Colonic mucosa (tissue), 4 donors: ENCODE data around the gene BBS12. TPM values are rescaled to one million over a fixed set of nuclear protein-coding genes. Genes with fewer than 3 reads are reported as not detected.

Experiments
- DNase-seq: peaks from one replicate; pipeline ENCODE4 v3.0.0-alpha.2; 2020
- H3K27ac ChIP-seq: fragments of 200-600 bp; one replicate; pipeline ENCODE4 v1.8.0; 2021
- H3K27me3 ChIP-seq: fragments of 200-600 bp; one replicate; pipeline ENCODE4 v1.8.0; 2021
- H3K36me3 ChIP-seq: fragments of 200-600 bp; one replicate; pipeline ENCODE4 v1.8.0; 2021
- H3K4me1 ChIP-seq: fragments of 200-600 bp; one replicate; pipeline ENCODE4 v1.8.0; 2021; ENCODE audit warnings: mild to moderate bottlenecking
- H3K4me3 ChIP-seq: fragments of 200-600 bp; one replicate; pipeline ENCODE4 v1.8.0; 2021
- H3K9ac ChIP-seq, 2 donors: one replicate each; pipeline ENCODE4 v1.7.0; 2013; ENCODE audit warnings: control low read depth in 2 of 2, low read depth in 2 of 2, low read length in 2 of 2
- H3K9me3 ChIP-seq: fragments of 200-600 bp; one replicate; pipeline ENCODE4 v1.8.0; 2021
- intact Hi-C: fragments of 100-400 bp; cut with DNase I; formaldehyde crosslinking; loops from one replicate; pipeline ENCODE4 v1.14.1; 2022
- total RNA-seq, 2 donors: library from RNA; stranded (reverse); fragmentation: NEBNext Ultra II Directional in 1 of 2; extraction: Animal tissue kit (Norgen Biotek cat#: 25700) in 1 of 2; gene quantifications; one replicate each; pipeline ENCODE4 v1.2.1, GENCODE V29; 2021
- TF ChIP-seq, protein P1 (sequence below): fragments of 200-600 bp; IDR thresholded peaks from one replicate; pipeline ENCODE4 v1.8.0; 2022; ENCODE audit warnings: antibody characterized with exemption, mild to moderate bottlenecking
- donor health status: healthy.
- donor health status: DM: no; HTN: no; CAD: no.
- donor health status: DM: no; HTN: no; CAD: no.

Gene BBS12
- total RNA-seq, 2 donors from 2014 or later = 1.9 to 4.8 TPM

GRCh38 chr4:122701965-122702364 lies 30.5 kb upstream of the BBS12 start:
- Histone ChIP-seq H3K36me3 (no peaks in the 10 kb centered on the region), H3K27me3 (no peaks in the 10 kb centered on the region), H3K27ac (no peak overlapping the region), H3K9ac (no peak overlapping the region), H3K4me3 (no peak overlapping the region), H3K9me3 (no peaks in the 10 kb centered on the region), H3K4me1 (peaks cover 8% of the 10 kb centered on the region)
- no peak for DNase-seq
- intact Hi-C loops = no loop called here
- TF ChIP-seq, protein P1, sequence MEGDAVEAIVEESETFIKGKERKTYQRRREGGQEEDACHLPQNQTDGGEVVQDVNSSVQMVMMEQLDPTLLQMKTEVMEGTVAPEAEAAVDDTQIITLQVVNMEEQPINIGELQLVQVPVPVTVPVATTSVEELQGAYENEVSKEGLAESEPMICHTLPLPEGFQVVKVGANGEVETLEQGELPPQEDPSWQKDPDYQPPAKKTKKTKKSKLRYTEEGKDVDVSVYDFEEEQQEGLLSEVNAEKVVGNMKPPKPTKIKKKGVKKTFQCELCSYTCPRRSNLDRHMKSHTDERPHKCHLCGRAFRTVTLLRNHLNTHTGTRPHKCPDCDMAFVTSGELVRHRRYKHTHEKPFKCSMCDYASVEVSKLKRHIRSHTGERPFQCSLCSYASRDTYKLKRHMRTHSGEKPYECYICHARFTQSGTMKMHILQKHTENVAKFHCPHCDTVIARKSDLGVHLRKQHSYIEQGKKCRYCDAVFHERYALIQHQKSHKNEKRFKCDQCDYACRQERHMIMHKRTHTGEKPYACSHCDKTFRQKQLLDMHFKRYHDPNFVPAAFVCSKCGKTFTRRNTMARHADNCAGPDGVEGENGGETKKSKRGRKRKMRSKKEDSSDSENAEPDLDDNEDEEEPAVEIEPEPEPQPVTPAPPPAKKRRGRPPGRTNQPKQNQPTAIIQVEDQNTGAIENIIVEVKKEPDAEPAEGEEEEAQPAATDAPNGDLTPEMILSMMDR = no peak

- Histone ChIP-seq H3K4me3 (no peak overlapping the region), H3K9ac (no peak overlapping the region), H3K36me3 (no peaks in the 10 kb centered on the region), H3K27ac (no peak overlapping the region), H3K27me3 (no peaks in the 10 kb centered on the region), H3K4me1 (peaks cover 8% of the 10 kb centered on the region), H3K9me3 (no peaks in the 10 kb centered on the region)
- intact Hi-C loops = no loop called here
- TF ChIP-seq, protein P1 = no peak
- peak; percentile 70 for DNase-seq
Observed at GRCh38 chr4:122702939-122703338, 29.6 kb upstream of the BBS12 start.

- H3K27me3 ChIP-seq = no peaks in the 10 kb centered on the region
- H3K4me3 ChIP-seq = no peak overlapping the region
- H3K27ac ChIP-seq = no peak overlapping the region
- no peak for DNase-seq
- H3K36me3 ChIP-seq = no peaks in the 10 kb centered on the region
- H3K4me1 ChIP-seq = peaks cover 8% of the 10 kb centered on the region
- no peaks in the 10 kb centered on the region for H3K9me3 ChIP-seq
- TF ChIP-seq, protein P1 = no peak
- no peak overlapping the region for H3K9ac ChIP-seq
- intact Hi-C loops = no loop called here
Observed at GRCh38 chr4:122703868-122704267, 28.6 kb upstream of the BBS12 start.

- TF ChIP-seq, protein P1 = no peak
- no peak overlapping the region for H3K27ac ChIP-seq
- intact Hi-C loops = no loop called here
- no peaks in the 10 kb centered on the region for H3K36me3 ChIP-seq
- H3K9me3 ChIP-seq = no peaks in the 10 kb centered on the region
- DNase-seq = no peak
- no peak overlapping the region for H3K9ac ChIP-seq
- no peaks in the 10 kb centered on the region for H3K27me3 ChIP-seq
- peaks cover 8% of the 10 kb centered on the region for H3K4me1 ChIP-seq
- no peak overlapping the region for H3K4me3 ChIP-seq
Observed at GRCh38 chr4:122705009-122705408, 27.5 kb upstream of the BBS12 start.

DNA sequence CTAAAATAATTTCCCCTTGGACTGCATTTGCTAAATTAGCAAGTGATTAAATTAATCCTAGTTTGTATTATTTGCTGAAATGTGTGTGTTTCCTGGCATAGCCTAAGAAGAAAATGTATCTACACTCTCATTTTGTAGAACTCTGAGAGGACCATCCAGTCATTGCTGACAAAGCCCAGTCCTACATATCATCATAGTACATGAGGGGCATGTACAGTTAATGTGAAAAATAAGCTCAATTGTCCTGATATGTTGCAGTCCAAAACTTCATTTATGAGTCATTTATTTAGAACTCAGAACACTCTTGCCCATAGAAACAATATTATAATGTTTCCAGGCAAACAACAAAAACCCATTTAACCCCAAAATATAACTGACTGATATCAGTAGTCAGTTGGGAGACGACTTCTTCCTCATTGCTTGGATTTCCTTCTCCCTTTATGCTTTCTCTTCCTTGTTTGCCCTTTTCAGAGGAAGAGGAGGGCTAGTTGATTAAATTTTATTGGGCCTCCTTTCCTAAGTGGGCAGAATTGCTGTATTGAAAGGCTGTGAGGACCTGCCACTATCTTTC lies 26.9 kb upstream of the BBS12 start:
- H3K4me1 ChIP-seq = peaks cover 8% of the 10 kb centered on the region
- TF ChIP-seq, protein P1 = no peak
- intact Hi-C loops = no loop called here

More for the DNA sequence above, 26.9 kb upstream of the BBS12 start:
- Histone ChIP-seq H3K9ac (no peak overlapping the region), H3K4me3 (no peak overlapping the region), H3K9me3 (no peaks in the 10 kb centered on the region), H3K36me3 (no peaks in the 10 kb centered on the region), H3K27ac (no peak overlapping the region), H3K27me3 (no peaks in the 10 kb centered on the region)
- DNase-seq = no peak
